ENCODE results near the gene GSC2.

GRCh38 chr22:19169947-19170318 lies 19.8 kb upstream of the GSC2 start:
- TF ChIP-seq CTCF (IDR thresholded peaks at IDR 0.05) (no peak), POLR2A (IDR thresholded peaks at IDR 0.05) (no peak)

All from right lobe of liver (tissue), 4 donors.